GM18867 (cell line): Measurements from ENCODE around the gene GDF2.

Experiments
- ATAC-seq: cut with Tn5 transposase; IDR thresholded peaks from one replicate; pipeline ENCODE4 v1.9.1; 2021; ENCODE audit warnings: mild to moderate bottlenecking, moderate library complexity; ENCODE audit not compliant: unreplicated experiment

Gene GDF2

GRCh38 chr10:47331954-47332353 is 9.7 kb downstream of the GDF2 start:
- ATAC-seq = no peak

- ATAC-seq = no peak
Observed at GRCh38 chr10:47332371-47332770, 10.1 kb downstream of the GDF2 start.

- no peak for ATAC-seq
Observed at GRCh38 chr10:47332946-47333345, 10.7 kb downstream of the GDF2 start.

- ATAC-seq = no peak
Observed at GRCh38 chr10:47333532-47333931, 11.3 kb downstream of the GDF2 start.

- ATAC-seq = no peak
Observed at GRCh38 chr10:47334466-47335295, 12.4 kb downstream of the GDF2 start.

- no peak for ATAC-seq
Observed at GRCh38 chr10:47335906-47336305, 13.7 kb downstream of the GDF2 start.

GRCh38 chr10:47336387-47337134 is 14.3 kb downstream of the GDF2 start:
- ATAC-seq = no peak

GRCh38 chr10:47337310-47337709 is 15.1 kb downstream of the GDF2 start:
- no peak for ATAC-seq

- ATAC-seq = no peak
Observed at GRCh38 chr10:47339186-47339735, 17.0 kb downstream of the GDF2 start.

GRCh38 chr10:47339759-47340607 is 17.7 kb downstream of the GDF2 start:
- ATAC-seq = no peak

GRCh38 chr10:47340608-47341170 is 18.4 kb downstream of the GDF2 start:
- ATAC-seq = no peak

GRCh38 chr10:47344996-47345870 is 23.0 kb downstream of the GDF2 start:
- no peak for ATAC-seq

GRCh38 chr10:47346581-47347302 is 24.5 kb downstream of the GDF2 start:
- no peak for ATAC-seq

- ATAC-seq = no peak
Observed at GRCh38 chr10:47347303-47347675, 25.0 kb downstream of the GDF2 start.

GRCh38 chr10:47348138-47348651 is 25.9 kb downstream of the GDF2 start, which contains the start of gene RBP3:
Gene RBP3 (plus strand): TSS chr10:47348363. CDS start chr10:47348485, 122 bp downstream.
- ATAC-seq = no peak

- no peak for ATAC-seq
Observed at GRCh38 chr10:47348661-47349470, 26.6 kb downstream of the GDF2 start.

GRCh38 chr10:47349516-47349915 is 27.3 kb downstream of the GDF2 start:
- no peak for ATAC-seq

- no peak for ATAC-seq
Observed at GRCh38 chr10:47349941-47350371, 27.7 kb downstream of the GDF2 start.
